Tibial artery (tissue), 4 donors: ENCODE measurements around the gene TGFBRAP1.
"Not testable (repeated sequence)": the region's sequence is repeated elsewhere in the genome, so short reads cannot be mapped to it uniquely, and the experiment has no call there.

Experiments
- DNase-seq, 2 donors: peaks; one replicate each; pipeline ENCODE4 v3.0.0-alpha.2; 2019
- H3K27ac ChIP-seq, 2 donors: fragments of 200-600 bp; sonication (generic) in 1 of 2; 1 replicate in 1 of 2; 2 replicates in 1 of 2; pipeline ENCODE4 v1.5.1; 2018 to 2019; ENCODE audit warnings: mild to moderate bottlenecking in 1 of 2
- H3K27me3 ChIP-seq, 2 donors: fragments of 200-600 bp; sonication (generic) in 1 of 2; one replicate each; pipeline versions ENCODE4 v1.5.1 to v1.6.0; 2016 to 2019
- H3K36me3 ChIP-seq, 3 donors: fragments of 200-600 bp; sonication (generic) in 2 of 3; one replicate each; pipeline ENCODE4 v1.5.1; 2016 to 2019; ENCODE audit warnings: mild to moderate bottlenecking in 2 of 3
- H3K4me1 ChIP-seq, 4 donors: fragments of 200-600 bp; sonication (generic) in 2 of 4; 1 replicate in 3 of 4; 2 replicates in 1 of 4; pipeline ENCODE4 v1.5.1; 2016 to 2019
- H3K4me3 ChIP-seq, 2 donors: fragments of 200-600 bp; sonication (generic) in 1 of 2; 1 replicate in 1 of 2; 2 replicates in 1 of 2; pipeline ENCODE4 v1.5.1; 2018 to 2019; ENCODE audit warnings: mild to moderate bottlenecking in 2 of 2
- H3K9me3 ChIP-seq, 3 donors: fragments of 200-600 bp; sonication (generic) in 1 of 3; one replicate each; pipeline ENCODE4 v1.5.1; 2016 to 2019
- intact Hi-C: fragments of 100-400 bp; cut with DNase I; formaldehyde crosslinking; loops from one replicate; pipeline ENCODE4 v1.15.0; 2023; ENCODE audit warnings: low total_unique reads
- TF ChIP-seq, protein P1 (sequence below), 2 experiments: fragments of 200-600 bp in 1 of 2; fragments of 450-650 bp in 1 of 2; IDR thresholded peaks; one replicate each; pipeline ENCODE4 v1.5.1; 2017 to 2019; ENCODE audit warnings: antibody characterized with exemption in 2 of 2, mild to moderate bottlenecking in 1 of 2, moderate library complexity in 1 of 2

TGFBRAP1 gene

GRCh38 chr2:105327690-105328089, 1.8 kb downstream of the TGFBRAP1 start:
- peaks cover 0 to 30% (median 23%) of the 10 kb centered on the region in 4 donors for H3K4me1 ChIP-seq
- TF ChIP-seq, protein P1, sequence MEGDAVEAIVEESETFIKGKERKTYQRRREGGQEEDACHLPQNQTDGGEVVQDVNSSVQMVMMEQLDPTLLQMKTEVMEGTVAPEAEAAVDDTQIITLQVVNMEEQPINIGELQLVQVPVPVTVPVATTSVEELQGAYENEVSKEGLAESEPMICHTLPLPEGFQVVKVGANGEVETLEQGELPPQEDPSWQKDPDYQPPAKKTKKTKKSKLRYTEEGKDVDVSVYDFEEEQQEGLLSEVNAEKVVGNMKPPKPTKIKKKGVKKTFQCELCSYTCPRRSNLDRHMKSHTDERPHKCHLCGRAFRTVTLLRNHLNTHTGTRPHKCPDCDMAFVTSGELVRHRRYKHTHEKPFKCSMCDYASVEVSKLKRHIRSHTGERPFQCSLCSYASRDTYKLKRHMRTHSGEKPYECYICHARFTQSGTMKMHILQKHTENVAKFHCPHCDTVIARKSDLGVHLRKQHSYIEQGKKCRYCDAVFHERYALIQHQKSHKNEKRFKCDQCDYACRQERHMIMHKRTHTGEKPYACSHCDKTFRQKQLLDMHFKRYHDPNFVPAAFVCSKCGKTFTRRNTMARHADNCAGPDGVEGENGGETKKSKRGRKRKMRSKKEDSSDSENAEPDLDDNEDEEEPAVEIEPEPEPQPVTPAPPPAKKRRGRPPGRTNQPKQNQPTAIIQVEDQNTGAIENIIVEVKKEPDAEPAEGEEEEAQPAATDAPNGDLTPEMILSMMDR (IDR thresholded peaks at IDR 0.05) = no peak
- peak overlapping the region; percentile 85 to 86 for H3K27ac ChIP-seq
- no peaks in the 10 kb centered on the region for H3K27me3 ChIP-seq
- H3K9me3 ChIP-seq = no peaks in the 10 kb centered on the region
- no peak overlapping the region for H3K4me3 ChIP-seq
- no peak for DNase-seq
- peaks cover 0 to 6% (median 0%) of the 10 kb centered on the region in 3 donors for H3K36me3 ChIP-seq
- intact Hi-C loops = no loop called here

DNA sequence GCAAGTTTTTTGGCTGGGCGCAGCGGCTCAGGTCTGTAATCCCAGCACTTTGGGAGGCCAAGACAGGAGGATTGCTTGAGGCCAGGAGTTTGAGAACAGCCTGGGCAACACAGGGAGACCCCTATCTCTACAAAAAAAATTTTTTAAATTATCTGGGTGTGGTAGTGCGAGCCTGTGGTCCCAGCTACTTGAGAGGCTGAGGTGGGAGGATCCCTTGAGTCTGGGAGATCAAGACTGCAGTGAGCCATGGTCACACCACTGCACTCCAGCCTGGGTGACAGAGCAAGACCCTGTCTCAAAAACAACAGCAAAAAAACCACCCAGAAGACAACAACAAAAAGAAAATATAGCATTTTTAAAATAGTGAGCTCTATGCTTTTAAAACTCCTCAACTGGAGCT, 2.3 kb downstream of the TGFBRAP1 start:
- intact Hi-C loops, H3K27ac ChIP-seq, DNase-seq, H3K4me3 ChIP-seq, H3K27me3 ChIP-seq, H3K9me3 ChIP-seq, H3K36me3 ChIP-seq: not testable (repeated sequence)
- peaks cover 0 to 30% (median 23%) of the 10 kb centered on the region in 4 donors for H3K4me1 ChIP-seq

- TF ChIP-seq, protein P1 (IDR thresholded peaks at IDR 0.05) = no peak
- Histone ChIP-seq H3K9me3 (no peaks in the 10 kb centered on the region), H3K4me1 (peaks cover 0 to 26% (median 22%) of the 10 kb centered on the region in 4 donors), H3K27me3 (no peaks in the 10 kb centered on the region), H3K4me3 (no peak overlapping the region), H3K36me3 (peaks cover 0 to 6% (median 0%) of the 10 kb centered on the region in 3 donors), H3K27ac (no peak overlapping the region)
- intact Hi-C loops = no loop called here
- no peak for DNase-seq
These were observed 4.1 kb downstream of the TGFBRAP1 start for GRCh38 chr2:105325389-105325963.

- DNase-seq = no peak
- TF ChIP-seq, protein P1 (IDR thresholded peaks at IDR 0.05) = no peak
- H3K4me1 ChIP-seq = peaks cover 0 to 20% (median 16%) of the 10 kb centered on the region in 4 donors
- H3K9me3 ChIP-seq = no peaks in the 10 kb centered on the region
- H3K4me3 ChIP-seq = no peak overlapping the region
- peaks cover 0 to 6% (median 0%) of the 10 kb centered on the region in 3 donors for H3K36me3 ChIP-seq
- intact Hi-C loops = no loop called here
- no peak overlapping the region for H3K27ac ChIP-seq
- H3K27me3 ChIP-seq = no peaks in the 10 kb centered on the region
These were observed 4.8 kb downstream of the TGFBRAP1 start for GRCh38 chr2:105324732-105325131.

GRCh38 chr2:105324101-105324500, 5.4 kb downstream of the TGFBRAP1 start:
- H3K27me3 ChIP-seq = no peaks in the 10 kb centered on the region
- H3K9me3 ChIP-seq = no peaks in the 10 kb centered on the region
- TF ChIP-seq, protein P1 (IDR thresholded peaks at IDR 0.05) = no peak
- no peak for DNase-seq
- H3K4me3 ChIP-seq = no peak overlapping the region
- H3K4me1 ChIP-seq = peaks cover 0 to 20% (median 15%) of the 10 kb centered on the region in 4 donors
- intact Hi-C loops = no loop called here
- H3K36me3 ChIP-seq = peaks cover 0 to 6% (median 0%) of the 10 kb centered on the region in 3 donors
- no peak overlapping the region for H3K27ac ChIP-seq

GRCh38 chr2:105323111-105323510, 6.4 kb downstream of the TGFBRAP1 start:
- no peak overlapping the region for H3K27ac ChIP-seq
- TF ChIP-seq, protein P1 (IDR thresholded peaks at IDR 0.05) = no peak
- intact Hi-C loops = no loop called here
- peaks cover 0 to 10% (median 6%) of the 10 kb centered on the region in 4 donors for H3K4me1 ChIP-seq
- DNase-seq = no peak
- H3K36me3 ChIP-seq = peaks cover 0 to 6% (median 0%) of the 10 kb centered on the region in 3 donors
- no peaks in the 10 kb centered on the region for H3K27me3 ChIP-seq
- H3K4me3 ChIP-seq = no peak overlapping the region
- no peaks in the 10 kb centered on the region for H3K9me3 ChIP-seq
